Measurements from ENCODE around the gene PTPRCAP. TPM values are rescaled to one million over a fixed set of nuclear protein-coding genes. Genes with fewer than 3 reads are reported as not detected.

PTPRCAP gene
- polyA plus RNA-seq, 3 donors from 2014 or later, result 1,315 to 1,354 (median 1,351) TPM

- peaks cover 53 to 60% of the 10 kb centered on the region in 2 donors for H3K4me1 Mint-ChIP-seq
- H3K4me3 Mint-ChIP-seq, result no peak overlapping the region
- H3K9me3 Mint-ChIP-seq, result no peaks in the 10 kb centered on the region
- peaks cover 4 to 8% (median 8%) of the 10 kb centered on the region in 3 donors for H3K27me3 Mint-ChIP-seq (ENCODE audit: low read depth in 3 of 3)
- peaks cover 0 to 12% (median 3%) of the 10 kb centered on the region in 3 donors for H3K36me3 Mint-ChIP-seq
- H3K27ac Mint-ChIP-seq, result no peak overlapping the region
- DNase-seq, result no peak
These were observed 41.8 kb downstream of the PTPRCAP start for GRCh38 chr11:67395555-67396258.

GRCh38 chr11:67393990-67394389 lies 43.5 kb downstream of the PTPRCAP start:
- Mint-ChIP-seq H3K36me3 (peaks cover 0 to 6% (median 3%) of the 10 kb centered on the region in 3 donors), H3K4me3 (peak overlapping the region; percentile 63 to 77 (median 66)), H3K4me1 (peaks cover 55 to 56% of the 10 kb centered on the region in 2 donors), H3K27ac (peak overlapping the region in 4 of 6 donors; percentile 43 to 76 (median 60)), H3K9me3 (no peaks in the 10 kb centered on the region), H3K27me3 (ENCODE audit: low read depth in 3 of 3) (peaks cover 2 to 8% (median 8%) of the 10 kb centered on the region in 3 donors)
- DNase-seq, result no peak

GRCh38 chr11:67393437-67393836 lies 44.0 kb downstream of the PTPRCAP start:
- DNase-seq, result no peak
- Mint-ChIP-seq H3K4me3 (peak overlapping the region in 4 of 5 donors; percentile 64 to 90 (median 66)), H3K27ac (peak overlapping the region in 2 of 6 donors; percentile 58 to 76), H3K36me3 (peaks cover 0 to 6% (median 3%) of the 10 kb centered on the region in 3 donors), H3K27me3 (ENCODE audit: low read depth in 3 of 3) (peaks cover 2 to 8% (median 8%) of the 10 kb centered on the region in 3 donors), H3K4me1 (peaks cover 53 to 58% of the 10 kb centered on the region in 2 donors), H3K9me3 (no peaks in the 10 kb centered on the region)

GRCh38 chr11:67392183-67392715 lies 45.2 kb downstream of the PTPRCAP start:
- peaks cover 2 to 10% (median 8%) of the 10 kb centered on the region in 3 donors for H3K27me3 Mint-ChIP-seq (ENCODE audit: low read depth in 3 of 3)
- no peaks in the 10 kb centered on the region for H3K9me3 Mint-ChIP-seq
- DNase-seq, result no peak
- H3K4me1 Mint-ChIP-seq, result peaks cover 46 to 49% of the 10 kb centered on the region in 2 donors
- peak overlapping the region; percentile 86 to 90 (median 89) for H3K4me3 Mint-ChIP-seq
- peaks cover 0 to 3% (median 0%) of the 10 kb centered on the region in 3 donors for H3K36me3 Mint-ChIP-seq
- peak overlapping the region; percentile 49 to 90 (median 82) for H3K27ac Mint-ChIP-seq

GRCh38 chr11:67391304-67392182 lies 45.9 kb downstream of the PTPRCAP start, which contains the start of gene RAD9A:
Gene RAD9A (plus strand): TSS chr11:67391986. CDS start chr11:67392045, 59 bp downstream.
- Mint-ChIP-seq H3K36me3 (peaks cover 0 to 3% (median 0%) of the 10 kb centered on the region in 3 donors), H3K4me1 (peaks cover 42% of the 10 kb centered on the region in 2 donors), H3K27me3 (ENCODE audit: low read depth in 3 of 3) (peaks cover 2 to 10% (median 8%) of the 10 kb centered on the region in 3 donors), H3K27ac (peak within 1 kb of the TSS; percentile 75 to 90 (median 87)), H3K9me3 (no peaks in the 10 kb centered on the region), H3K4me3 (peak within 1 kb of the TSS; percentile 86 to 90 (median 89))
- peak; percentile 88 to 90 (median 90) for DNase-seq

GRCh38 chr11:67390947-67391303 lies 46.6 kb downstream of the PTPRCAP start:
- Mint-ChIP-seq H3K4me1 (peaks cover 37 to 38% of the 10 kb centered on the region in 2 donors), H3K4me3 (peak overlapping the region; percentile 86 to 90 (median 89)), H3K36me3 (peaks cover 0 to 3% (median 0%) of the 10 kb centered on the region in 3 donors), H3K27ac (peak overlapping the region; percentile 66 to 89 (median 87)), H3K27me3 (ENCODE audit: low read depth in 3 of 3) (peaks cover 2 to 10% (median 6%) of the 10 kb centered on the region in 3 donors), H3K9me3 (no peaks in the 10 kb centered on the region)
- no peak for DNase-seq

- DNase-seq, result peak in 2 of 3 donors; percentile 42 to 49
- Mint-ChIP-seq H3K36me3 (peaks cover 0 to 3% (median 0%) of the 10 kb centered on the region in 3 donors), H3K9me3 (no peaks in the 10 kb centered on the region), H3K4me3 (peak overlapping the region; percentile 73 to 79 (median 77)), H3K27me3 (ENCODE audit: low read depth in 3 of 3) (peaks cover 4 to 10% (median 6%) of the 10 kb centered on the region in 3 donors), H3K27ac (peak overlapping the region; percentile 50 to 87 (median 67)), H3K4me1 (peaks cover 37 to 38% of the 10 kb centered on the region in 2 donors)
These were observed 48.0 kb downstream of the PTPRCAP start for GRCh38 chr11:67389477-67389876.

GRCh38 chr11:67387518-67387917 lies 50.0 kb downstream of the PTPRCAP start:
- Mint-ChIP-seq H3K27me3 (ENCODE audit: low read depth in 3 of 3) (peaks cover 4 to 12% (median 6%) of the 10 kb centered on the region in 3 donors), H3K9me3 (no peaks in the 10 kb centered on the region), H3K36me3 (no peaks in the 10 kb centered on the region), H3K4me1 (peaks cover 26 to 27% of the 10 kb centered on the region in 2 donors), H3K27ac (peak overlapping the region in 1 of 6 donors; percentile 58), H3K4me3 (peak overlapping the region in 1 of 5 donors; percentile 29)
- DNase-seq, result no peak

GRCh38 chr11:67387069-67387468 lies 50.4 kb downstream of the PTPRCAP start:
- no peak overlapping the region for H3K4me3 Mint-ChIP-seq
- DNase-seq, result no peak
- no peak overlapping the region for H3K27ac Mint-ChIP-seq
- H3K27me3 Mint-ChIP-seq (ENCODE audit: low read depth in 3 of 3), result peaks cover 2 to 10% (median 3%) of the 10 kb centered on the region in 3 donors
- no peaks in the 10 kb centered on the region for H3K36me3 Mint-ChIP-seq
- H3K9me3 Mint-ChIP-seq, result no peaks in the 10 kb centered on the region
- peaks cover 26 to 27% of the 10 kb centered on the region in 2 donors for H3K4me1 Mint-ChIP-seq

Other genes with a start within 250 kb of the PTPRCAP start
- 10 to 100 TPM; 15.2 to 25.9 (median 22.9) TPM for gene GRK2, start 171.2 kb downstream of the PTPRCAP start, polyA plus RNA-seq
- gene ANKRD13D, start 148.4 kb downstream of the PTPRCAP start, polyA plus RNA-seq, result 10 to 100 TPM; 12.4 to 26.7 (median 14.2) TPM
- 1 to 10 TPM; 1.1 to 4.8 (median 2.3) TPM for gene SSH3, start 134.2 kb downstream of the PTPRCAP start, polyA plus RNA-seq
- 100 to 1,000 TPM in 2 of 3 donors, 10 to 100 TPM in 1; 86.1 to 131 (median 118) TPM for gene POLD4, start 84.1 kb downstream of the PTPRCAP start, polyA plus RNA-seq
- gene CLCF1, start 64.1 kb downstream of the PTPRCAP start, polyA plus RNA-seq, result 1 to 10 TPM in 1 of 3 donors, under 1 TPM in 1, not detected in 1; 0.34 to 2.2 TPM
- gene RAD9A, start 45.7 kb downstream of the PTPRCAP start, polyA plus RNA-seq, result 10 to 100 TPM; 10.2 to 12.8 (median 11.6) TPM
- gene PPP1CA, start 35.8 kb downstream of the PTPRCAP start, polyA plus RNA-seq, result 1,000 to 10,000 TPM in 1 of 3 donors, 100 to 1,000 TPM in 2; 830 to 1,276 (median 950) TPM
- gene TBC1D10C, start 33.6 kb downstream of the PTPRCAP start, polyA plus RNA-seq, result 100 to 1,000 TPM; 396 to 531 (median 451) TPM
- gene CARNS1, start 22.0 kb downstream of the PTPRCAP start, polyA plus RNA-seq, result 1 to 10 TPM; 1.9 to 3.4 (median 2.7) TPM
- 10 to 100 TPM; 71.5 to 96.5 (median 74.9) TPM for gene RPS6KB2, start 9.2 kb downstream of the PTPRCAP start, polyA plus RNA-seq
- 10 to 100 TPM in 1 of 3 donors, 1 to 10 TPM in 2; 7.1 to 10.3 (median 9.2) TPM for gene CORO1B, start 5.8 kb upstream of the PTPRCAP start, polyA plus RNA-seq
- 1 to 10 TPM in 1 of 3 donors, under 1 TPM in 1, not detected in 1; 0.23 to 2.5 TPM for gene GPR152, start 15.0 kb upstream of the PTPRCAP start, polyA plus RNA-seq
- gene CABP4, start 17.7 kb upstream of the PTPRCAP start, polyA plus RNA-seq, result 1 to 10 TPM in 1 of 3 donors, not detected in 2; 1.6 TPM
- gene TMEM134, start 31.6 kb upstream of the PTPRCAP start, polyA plus RNA-seq, result 100 to 1,000 TPM; 154 to 255 (median 189) TPM
- gene AIP, start 45.3 kb upstream of the PTPRCAP start, polyA plus RNA-seq, result 100 to 1,000 TPM; 130 to 163 (median 157) TPM
- gene PITPNM1, start 67.7 kb upstream of the PTPRCAP start, polyA plus RNA-seq, result 10 to 100 TPM in 2 of 3 donors, 1 to 10 TPM in 1; 3.6 to 29.2 (median 10.2) TPM
- 100 to 1,000 TPM; 190 to 301 (median 226) TPM for gene CDK2AP2, start 70.5 kb upstream of the PTPRCAP start, polyA plus RNA-seq
- not detected for gene CABP2, start 85.8 kb upstream of the PTPRCAP start, polyA plus RNA-seq
- gene GSTP1, start 146.1 kb upstream of the PTPRCAP start, polyA plus RNA-seq, result 1,000 to 10,000 TPM in 1 of 3 donors, 100 to 1,000 TPM in 2; 898 to 1,247 (median 930) TPM
- 100 to 1,000 TPM; 173 to 261 (median 195) TPM for gene NDUFV1, start 169.3 kb upstream of the PTPRCAP start, polyA plus RNA-seq
- 10 to 100 TPM; 10.1 to 13.4 (median 12.3) TPM for gene NUDT8, start 192.3 kb upstream of the PTPRCAP start, polyA plus RNA-seq
- gene TBX10, start 202.1 kb upstream of the PTPRCAP start, polyA plus RNA-seq, result not detected
- under 1 TPM in 2 of 3 donors, not detected in 1; 0.41 to 0.98 TPM for gene ACY3, start 213.0 kb upstream of the PTPRCAP start, polyA plus RNA-seq
- gene ALDH3B2, start 236.9 kb upstream of the PTPRCAP start, polyA plus RNA-seq, result not detected